Measurements from ENCODE around the gene ELMOD1.

Gene ELMOD1

DNA sequence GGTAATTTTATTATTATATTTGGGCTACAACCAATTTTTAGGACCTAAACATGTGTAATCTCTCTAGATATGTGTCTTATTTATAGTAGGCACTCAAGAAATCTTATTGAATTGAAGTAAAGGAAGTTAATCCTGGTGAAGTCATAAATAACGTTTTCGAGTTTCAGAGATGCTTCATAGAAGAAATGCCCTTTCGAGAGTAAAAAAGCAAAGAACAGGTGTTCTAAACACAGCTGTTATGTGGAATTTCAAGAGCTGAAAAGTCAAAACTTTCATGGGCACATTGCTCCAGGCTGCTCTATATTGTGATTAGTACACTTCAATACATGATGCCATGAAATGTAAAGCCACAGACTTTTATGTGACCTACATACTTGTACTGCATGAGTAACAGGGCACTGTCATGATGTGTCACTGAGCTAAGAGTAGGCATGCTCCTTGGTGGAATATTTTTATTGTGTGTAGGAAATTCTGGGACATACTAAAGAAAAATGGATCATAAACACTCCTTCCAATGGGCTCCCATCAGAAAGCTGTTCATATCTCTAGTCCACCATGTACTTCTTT lies 7.2 kb upstream of the ELMOD1 start:
- no peak for DNase-seq (ENCODE audit: low spot score)

DNA sequence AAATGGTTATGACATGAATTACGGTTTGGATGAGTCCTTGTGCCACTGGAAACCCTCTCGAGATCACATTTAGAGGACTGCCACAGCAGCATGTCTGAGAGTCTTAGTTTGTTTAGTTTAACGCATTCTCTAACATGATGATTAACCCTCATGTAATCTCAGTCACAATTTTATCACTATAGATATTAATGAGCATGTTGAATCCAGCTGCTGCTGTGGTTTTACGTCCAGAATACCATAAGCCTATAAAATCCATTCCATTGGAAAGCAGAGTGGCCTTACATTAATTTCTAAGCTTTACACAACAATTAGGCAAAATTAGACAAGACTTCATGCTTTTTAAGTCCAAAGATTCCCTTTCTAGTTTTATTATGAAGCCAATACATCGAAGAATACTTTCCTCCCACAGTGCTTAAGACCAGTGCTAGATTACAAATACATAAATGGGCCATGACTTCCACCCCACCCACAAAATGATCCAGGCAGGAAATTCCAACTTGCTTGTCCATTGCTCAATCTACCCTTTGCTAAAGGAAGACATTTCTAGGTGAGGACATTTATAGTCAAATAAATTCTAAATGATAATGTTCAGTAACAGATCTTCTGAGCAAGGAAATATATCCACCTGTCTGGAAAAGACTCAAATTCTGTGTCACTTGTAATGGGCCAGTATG lies 3.5 kb upstream of the ELMOD1 start:
- DNase-seq (ENCODE audit: low spot score), result no peak

GRCh38 chr11:107591378-107592230 lies 657 bp downstream of the ELMOD1 start:
- DNase-seq (ENCODE audit: low spot score), result no peak

DNA sequence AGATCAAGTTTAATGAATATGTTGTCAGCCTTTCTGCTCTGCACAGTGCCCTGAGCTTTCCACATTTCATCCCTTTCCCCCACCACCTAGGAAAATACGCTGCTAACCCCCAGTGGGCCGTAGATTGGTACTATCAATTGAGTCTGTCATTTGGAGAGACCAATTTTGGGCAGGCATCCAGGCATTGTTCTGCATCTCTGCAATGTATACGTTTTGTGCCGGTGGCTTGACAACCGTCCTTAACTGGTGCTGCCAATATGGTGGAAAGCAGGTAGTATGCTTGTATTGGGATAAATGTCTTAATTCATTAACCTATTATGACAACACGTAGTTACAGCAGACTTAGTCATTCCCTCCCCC lies 1.3 kb downstream of the ELMOD1 start:
- no peak for DNase-seq (ENCODE audit: low spot score)

DNA sequence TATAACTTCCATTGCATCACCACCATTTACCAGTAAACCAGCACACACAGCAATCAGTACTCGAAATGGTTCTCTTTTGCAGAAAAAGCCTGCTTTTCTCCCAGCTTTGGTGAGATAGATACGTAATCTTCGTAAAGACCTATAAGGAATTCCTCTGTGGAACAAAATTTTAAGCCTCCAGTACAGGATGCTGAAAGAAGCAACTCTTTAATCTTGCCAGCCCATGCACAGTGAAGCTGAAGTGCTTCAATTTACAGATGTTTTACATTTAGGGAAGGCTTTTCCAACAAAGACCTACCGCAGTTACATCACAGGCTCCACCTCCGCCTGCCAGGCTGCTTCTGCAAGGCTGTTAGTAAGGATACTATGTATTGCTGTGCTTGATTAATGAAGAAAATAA lies 1.9 kb downstream of the ELMOD1 start:
- no peak for DNase-seq (ENCODE audit: low spot score)

GRCh38 chr11:107593951-107594350 lies 3.0 kb downstream of the ELMOD1 start:
- no peak for DNase-seq (ENCODE audit: low spot score)

GRCh38 chr11:107594736-107595135 lies 3.8 kb downstream of the ELMOD1 start:
- no peak for DNase-seq (ENCODE audit: low spot score)

DNA sequence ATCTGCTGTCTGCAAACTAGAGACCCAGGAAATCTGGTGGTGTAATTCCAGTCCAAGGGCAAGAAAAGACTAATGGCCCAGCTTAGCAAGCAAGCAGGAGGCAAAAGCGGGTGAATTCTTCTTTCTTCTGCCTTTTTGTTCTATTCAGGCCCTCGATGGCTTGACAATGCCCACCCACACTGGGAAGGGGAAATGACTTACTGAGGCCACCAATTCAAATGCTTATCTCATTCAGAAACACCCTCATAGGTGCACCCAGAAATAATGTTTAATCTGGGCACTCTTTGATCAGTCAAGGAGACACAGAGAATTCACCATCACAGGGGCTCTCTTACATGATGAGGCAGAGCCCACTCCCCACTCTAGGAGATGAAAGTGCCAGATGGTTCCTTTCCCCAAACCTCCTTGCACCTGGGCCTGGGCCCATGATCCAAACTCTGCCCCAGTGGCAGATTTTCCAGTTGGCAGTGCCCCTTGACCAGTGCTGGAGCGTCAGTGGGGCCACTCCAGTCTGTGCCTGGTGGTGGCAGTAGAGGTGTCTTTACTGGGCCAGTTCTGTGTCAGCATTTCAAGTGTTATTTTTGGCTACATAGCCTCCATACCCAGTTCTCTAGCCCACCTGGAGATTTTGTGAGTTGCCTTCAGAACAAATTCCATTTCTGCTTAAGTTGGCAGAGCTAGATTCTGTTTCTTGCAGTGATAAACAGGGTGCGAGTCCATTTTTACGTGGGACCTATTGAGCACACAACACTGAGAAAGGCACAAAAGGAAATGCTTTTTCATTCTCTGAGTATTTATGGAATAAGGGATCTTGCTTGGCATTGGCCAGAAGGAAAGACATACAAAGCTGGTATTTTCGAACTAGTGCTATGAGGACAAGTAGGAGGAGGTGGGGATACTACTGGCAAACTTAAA lies 7.5 kb downstream of the ELMOD1 start:
- no peak for DNase-seq (ENCODE audit: low spot score)

DNA sequence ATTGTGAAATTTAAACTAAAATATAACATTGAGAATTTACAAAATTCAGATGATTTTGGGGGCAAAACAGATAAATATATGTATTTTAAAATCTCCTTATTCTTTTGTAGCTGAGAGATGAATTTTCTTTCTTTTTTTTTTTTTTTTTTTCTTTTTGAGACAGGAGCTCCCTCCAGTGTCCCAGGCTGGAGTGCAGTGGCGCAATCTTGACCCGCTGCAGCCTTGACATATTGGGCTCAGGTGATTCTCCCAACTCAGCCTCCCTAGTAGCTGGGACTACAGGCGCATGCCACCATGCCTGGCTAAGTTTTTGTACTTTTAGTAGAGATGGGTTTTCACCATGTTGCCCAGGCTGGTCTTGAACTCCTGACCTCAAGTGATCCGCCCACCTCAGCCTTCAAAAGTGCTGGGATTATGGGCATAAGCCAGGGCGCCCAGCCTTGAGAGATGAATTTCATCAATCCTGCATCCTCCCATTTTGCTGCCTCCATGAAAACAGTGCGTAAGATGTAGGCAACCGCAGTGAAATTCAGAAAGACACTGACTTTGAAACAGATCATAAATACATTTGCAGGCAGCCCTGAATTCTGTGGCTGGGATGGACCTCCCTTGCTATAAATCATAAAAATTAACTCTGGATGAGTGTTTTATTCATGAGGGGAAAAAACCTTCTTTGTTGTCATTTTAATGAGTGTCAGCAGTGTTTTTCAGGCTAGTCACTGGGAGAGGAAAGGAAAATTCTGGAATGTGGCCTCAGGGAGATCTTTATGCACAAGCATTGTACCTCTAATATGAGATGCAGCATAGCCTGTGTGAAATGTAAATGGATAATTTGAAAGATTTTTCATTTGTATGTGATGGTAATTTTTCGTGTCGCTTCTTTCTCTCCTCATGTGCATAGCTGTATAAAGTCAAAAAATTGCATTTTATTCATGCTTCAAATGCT lies 14.4 kb downstream of the ELMOD1 start:
- no peak for DNase-seq (ENCODE audit: low spot score)

- no peak for DNase-seq (ENCODE audit: low spot score)
Measured at GRCh38 chr11:107606141-107606540, 15.2 kb downstream of the ELMOD1 start.

GRCh38 chr11:107608809-107609208 lies 17.9 kb downstream of the ELMOD1 start:
- no peak for DNase-seq (ENCODE audit: low spot score)

DNA sequence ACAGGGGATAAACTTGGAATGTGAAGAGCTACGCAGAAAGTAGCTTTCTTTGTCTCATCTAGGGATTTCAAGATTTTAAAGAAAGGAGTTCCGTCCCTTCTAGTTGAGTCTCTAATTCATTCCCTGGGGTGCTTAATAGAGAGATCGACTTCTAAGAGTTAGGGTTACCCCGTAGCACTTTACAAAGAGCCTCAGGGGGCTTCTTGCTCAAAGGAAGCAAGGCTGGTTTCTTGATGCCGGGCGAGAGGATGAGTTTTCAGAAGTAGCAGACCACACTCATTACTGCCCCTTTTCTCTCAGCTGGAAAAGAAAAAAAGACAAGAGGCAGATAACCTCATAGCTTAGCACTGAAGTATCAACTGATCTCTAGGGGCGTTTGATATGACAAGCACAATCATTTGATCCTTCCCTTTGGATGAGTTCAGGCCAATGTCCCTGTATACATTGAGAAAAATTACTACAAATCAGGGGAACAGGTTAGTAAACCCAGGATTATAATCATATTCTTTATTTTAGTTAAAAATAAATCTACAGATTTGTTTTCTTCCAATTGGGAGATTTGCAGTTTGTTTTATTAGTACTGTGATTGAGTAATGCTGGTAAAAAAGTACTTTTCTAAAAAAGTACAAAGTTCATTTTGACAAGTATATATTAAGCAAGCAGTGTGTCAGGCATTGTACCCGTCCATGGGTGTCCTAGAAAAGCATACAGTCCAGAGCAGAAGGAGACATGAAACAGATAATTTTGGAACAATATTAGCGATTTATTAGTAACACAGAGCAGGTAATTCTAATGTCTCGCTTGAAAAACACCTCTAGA lies 18.7 kb downstream of the ELMOD1 start:
- DNase-seq (ENCODE audit: low spot score), result no peak

- DNase-seq (ENCODE audit: low spot score), result no peak
Measured at GRCh38 chr11:107612445-107612844, 21.5 kb downstream of the ELMOD1 start.

DNA sequence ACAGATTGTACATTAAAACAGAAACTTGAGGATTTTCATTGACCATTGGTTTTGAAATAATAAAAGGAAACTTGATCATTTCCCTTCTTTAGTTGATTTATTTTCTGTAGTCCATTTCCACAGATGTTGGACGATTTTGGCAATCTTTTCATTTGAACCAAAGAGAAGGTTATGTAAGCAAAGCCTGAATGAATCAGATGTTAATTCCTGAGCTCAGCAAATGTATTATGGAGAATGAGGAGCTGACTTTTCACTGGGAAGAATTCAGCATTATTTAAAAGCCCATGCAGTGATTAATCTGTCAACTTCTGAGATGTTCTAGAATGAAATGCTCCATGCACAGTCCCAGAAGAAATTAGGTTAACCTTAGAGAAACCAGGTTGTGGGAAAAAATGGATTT lies 29.0 kb downstream of the ELMOD1 start:
- DNase-seq (ENCODE audit: low spot score), result no peak

- no peak for DNase-seq (ENCODE audit: low spot score)
Measured at GRCh38 chr11:107621081-107621480, 30.1 kb downstream of the ELMOD1 start.

DNA sequence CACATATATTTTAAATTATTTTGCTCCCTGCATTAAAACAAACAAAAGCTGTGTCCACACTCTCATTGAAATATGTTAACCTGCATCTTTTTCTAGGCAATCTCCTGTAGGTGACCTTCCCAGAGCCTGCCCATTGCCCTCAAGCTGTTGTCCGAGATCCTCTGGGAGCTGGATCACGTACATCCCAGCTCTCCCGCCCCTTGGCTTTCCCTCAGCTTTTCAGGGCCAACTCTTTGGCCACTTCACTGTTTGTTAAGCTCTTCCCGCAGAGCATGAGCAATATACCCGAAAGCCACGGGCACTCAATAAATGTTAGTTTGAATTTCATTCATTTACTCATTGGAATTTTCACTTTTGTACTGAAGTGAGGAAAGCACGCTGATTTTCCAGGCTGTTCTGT lies 32.2 kb downstream of the ELMOD1 start:
- DNase-seq (ENCODE audit: low spot score), result no peak

GRCh38 chr11:107624983-107625684 lies 34.2 kb downstream of the ELMOD1 start:
- no peak for DNase-seq (ENCODE audit: low spot score)

DNA sequence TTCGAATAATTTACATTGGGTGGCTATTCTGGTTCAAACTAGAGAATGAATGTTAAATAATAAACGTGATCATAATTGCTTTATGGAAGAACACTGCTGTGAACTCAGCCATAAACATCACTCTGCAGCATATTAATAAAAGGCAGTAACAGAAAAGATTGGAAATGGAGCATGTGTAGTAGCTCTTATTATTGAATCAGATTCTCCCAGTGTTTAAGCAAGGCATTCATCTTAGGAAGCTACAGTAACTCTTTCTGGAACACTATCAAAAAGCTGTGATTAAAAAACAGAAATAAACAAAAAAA lies 34.7 kb downstream of the ELMOD1 start:
- no peak for DNase-seq (ENCODE audit: low spot score)

DNA sequence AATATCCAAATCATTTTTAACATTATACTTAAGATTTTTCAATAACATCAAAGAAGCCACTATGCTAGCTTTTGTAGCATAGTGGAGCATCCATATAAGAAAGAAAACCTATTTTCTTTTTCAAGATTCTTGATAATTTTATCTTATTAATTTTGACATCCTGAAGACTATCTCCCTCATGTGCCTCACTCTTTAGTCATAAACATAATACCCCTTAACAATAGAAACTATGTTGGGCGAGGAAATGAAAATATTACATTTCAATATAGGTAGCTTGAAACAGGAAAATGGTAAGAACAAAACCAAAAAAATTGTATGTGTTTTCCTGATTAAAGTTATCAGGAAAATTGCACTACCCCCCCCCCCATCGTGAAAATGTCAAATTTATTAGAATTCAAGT lies 40.1 kb downstream of the ELMOD1 start:
- no peak for DNase-seq (ENCODE audit: low spot score)

DNA sequence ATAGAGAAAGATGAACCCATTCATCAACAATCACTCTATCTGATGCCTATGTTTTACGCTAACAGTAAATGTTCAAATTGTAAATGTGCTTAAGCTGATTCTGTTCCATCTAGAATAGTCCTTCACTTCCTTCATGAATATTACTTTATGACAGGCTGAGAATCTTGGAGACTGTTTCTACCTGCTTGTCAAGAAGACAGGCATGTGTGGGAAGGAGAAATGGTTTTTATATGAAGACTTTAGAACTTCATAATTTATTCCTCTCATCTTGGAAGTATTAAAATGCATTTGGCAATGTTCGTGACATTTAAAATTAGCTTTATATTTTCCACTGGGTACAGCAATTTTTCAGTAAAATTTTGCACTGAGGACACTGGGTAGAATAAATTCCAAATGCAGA lies 41.0 kb downstream of the ELMOD1 start:
- DNase-seq (ENCODE audit: low spot score), result no peak
